Endothelial cell of umbilical vein (primary cell): ENCODE data around the gene TFCP2. TPM values are rescaled to one million over a fixed set of nuclear protein-coding genes. Genes with fewer than 3 reads are reported as not detected.

ENCODE experiments used
- BruUV-seq: library from RNA; stranded (reverse); fragments of 400-500 nt; replicated peaks from 2 replicates; lab custom pipeline; 2021; lab: Mats Ljungman, UMichigan
- CTCF ChIA-PET: fragments of 300-600, 350-600 bp; sonication (Branson Sonifier 250); formaldehyde crosslinking; loops from one replicate; lab custom pipeline; 2021; ENCODE audit warnings: antibody characterized with exemption, inconsistent platforms; lab: Charles Lee
- POLR2A ChIA-PET: fragments of 300-600, 350-600 bp; sonication (Branson Sonifier 250); formaldehyde crosslinking; loops from one replicate; lab custom pipeline; 2021; ENCODE audit warnings: antibody characterized with exemption, inconsistent platforms; lab: Charles Lee
- DNase-seq: peaks from one replicate; pipeline ENCODE4 v3.0.0-alpha.2; 2011; ENCODE audit warnings: low read depth, low spot score
- FAIRE-seq: peaks from 2 replicates; lab custom pipeline; 2011; peaks lifted over from hg19 to GRCh38; lab: Jason Lieb, UNC
- H2AFZ ChIP-seq: 2 replicates; pipeline ENCODE4 v1.6.0; 2012; ENCODE audit warnings: low read depth, low read length, control low read depth, inconsistent platforms
- H3K27ac ChIP-seq: 2 replicates; pipeline ENCODE4 v1.5.1; 2011; ENCODE audit warnings: low read depth, mild to moderate bottlenecking, control low read depth, low read length, moderate library complexity; ENCODE audit not compliant: insufficient read depth
- H3K27me3 ChIP-seq, 2 experiments: 2 replicates each; pipeline versions ENCODE4 v1.6.0 to v1.6.1; 2011; ENCODE audit warnings: low read length in 2 of 2, mixed read lengths in 1 of 2; ENCODE audit not compliant: control insufficient read depth in 2 of 2, insufficient read depth in 2 of 2
- H3K36me3 ChIP-seq, 2 experiments: 2 replicates in 1 of 2; 3 replicates in 1 of 2; pipeline ENCODE4 v1.5.1; 2011; ENCODE audit warnings: low read length in 2 of 2, mild to moderate bottlenecking in 1 of 2, moderate library complexity in 1 of 2; ENCODE audit not compliant: control insufficient read depth in 2 of 2, insufficient read depth in 2 of 2; ENCODE audit errors: extremely low read depth in 1 of 2
- H3K4me1 ChIP-seq: 3 replicates; pipeline ENCODE4 v1.5.1; 2011; ENCODE audit warnings: mild to moderate bottlenecking, low read length; ENCODE audit not compliant: control insufficient read depth, insufficient read depth; ENCODE audit errors: extremely low read depth
- H3K4me2 ChIP-seq: 2 replicates; pipeline ENCODE4 v1.6.1; 2011; ENCODE audit warnings: low read length, control low read depth, mixed read lengths; ENCODE audit not compliant: insufficient read depth
- H3K4me3 ChIP-seq, 3 experiments: fragments of 200-600 bp in 1 of 3; sonication (generic), shearing (Covaris generic) in 1 of 3; replicated peaks in 1 of 3; 2 replicates each; pipeline ENCODE4 v1.5.1; 2011 to 2016; ENCODE audit warnings: control low read depth in 3 of 3, low read length in 3 of 3, mild to moderate bottlenecking in 2 of 3, inconsistent platforms in 1 of 3, low read depth in 1 of 3, moderate library complexity in 1 of 3; ENCODE audit not compliant: insufficient read depth in 1 of 3
- H3K79me2 ChIP-seq: 2 replicates; pipeline ENCODE4 v1.6.0; 2012; ENCODE audit warnings: low read length, inconsistent platforms; ENCODE audit not compliant: control insufficient read depth, insufficient read depth
- H3K9ac ChIP-seq: replicated peaks from 2 replicates; pipeline ENCODE3; 2011; ENCODE audit warnings: low read length, control low read depth; ENCODE audit not compliant: insufficient read depth; ENCODE audit errors: extremely low read depth
- H3K9me1 ChIP-seq: replicated peaks from 3 replicates; pipeline ENCODE4 v1.6.0; 2011; ENCODE audit warnings: mild to moderate bottlenecking, low read length; ENCODE audit not compliant: control insufficient read depth, insufficient read depth; ENCODE audit errors: extremely low read depth
- H3K9me3 ChIP-seq: replicated peaks from 2 replicates; pipeline ENCODE4 v1.5.1; 2012; ENCODE audit warnings: low read length, inconsistent platforms; ENCODE audit not compliant: control insufficient read depth, insufficient read depth
- H4K20me1 ChIP-seq: replicated peaks from 2 replicates; pipeline ENCODE3; 2011; ENCODE audit warnings: mild to moderate bottlenecking, low read length; ENCODE audit not compliant: control insufficient read depth, insufficient read depth; ENCODE audit errors: extremely low read depth
- CTCF ChIP-seq, 2 donors: IDR thresholded peaks; 1 replicate in 1 of 2; 2 replicates in 1 of 2; pipeline ENCODE4 v1.5.1; 2011; ENCODE audit warnings: low read length in 2 of 2, mild to moderate bottlenecking in 2 of 2, moderate library complexity in 2 of 2, control low read depth in 1 of 2, inconsistent platforms in 1 of 2, low read depth in 1 of 2; ENCODE audit not compliant: insufficient read depth in 1 of 2; ENCODE audit errors: extremely low read depth in 1 of 2
- EZH2 ChIP-seq: IDR thresholded peaks from 2 replicates; pipeline ENCODE4 v1.6.1; 2012; ENCODE audit warnings: borderline replicate concordance, low read depth, mild to moderate bottlenecking, moderate library complexity, low read length, inconsistent platforms; ENCODE audit not compliant: severe bottlenecking
- FOS ChIP-seq: IDR thresholded peaks from 2 replicates; pipeline ENCODE4 v1.6.1; 2011; ENCODE audit warnings: mild to moderate bottlenecking, low read length, moderate library complexity, borderline replicate concordance; ENCODE audit not compliant: insufficient read depth
- GATA2 ChIP-seq: IDR thresholded peaks from 2 replicates; pipeline ENCODE4 v1.7.0; 2011; ENCODE audit warnings: low read depth, mild to moderate bottlenecking, moderate library complexity, mixed read lengths, low read length; ENCODE audit not compliant: insufficient read length, insufficient read depth
- JUN ChIP-seq: IDR thresholded peaks from 2 replicates; pipeline ENCODE4 v1.6.1; 2011; ENCODE audit warnings: borderline replicate concordance, low read depth; ENCODE audit not compliant: insufficient read length, insufficient read depth
- MAX ChIP-seq: IDR thresholded peaks from 2 replicates; pipeline ENCODE4 v1.6.1; 2011; ENCODE audit not compliant: insufficient read depth, insufficient read length
- MYC ChIP-seq: IDR thresholded peaks from one replicate; pipeline ENCODE4 v1.6.1; 2011; ENCODE audit warnings: mild to moderate bottlenecking, low read depth, low read length
- POLR2A ChIP-seq: IDR thresholded peaks from 2 replicates; pipeline ENCODE4 v1.6.1; 2012; ENCODE audit warnings: low read depth, mild to moderate bottlenecking, control low read depth, low read length
- POLR2AphosphoS5 ChIP-seq: IDR thresholded peaks from 2 replicates; pipeline ENCODE4 v1.6.1; 2012; ENCODE audit warnings: low read depth, mild to moderate bottlenecking, control low read depth, low read length, moderate library complexity; ENCODE audit not compliant: insufficient read depth
- dilution Hi-C: fragments of 300-500 bp; cut with MboI; formaldehyde crosslinking; loops from one replicate; pipeline ENCODE4 v1.15.0; 2019; ENCODE audit warnings: low sequenced_read_pairs; ENCODE audit not compliant: extremely low pct_ligation_motif_present
- intact Hi-C: fragments of 100-400 bp; cut with micrococcal nuclease; formaldehyde crosslinking; loops from one replicate; pipeline ENCODE4 v1.10.0; 2022
- polyA plus RNA-seq, 4 experiments: library from polyadenylated mRNA; depleted of rRNA in 3 of 4; stranded (reverse) in 3 of 4; unstranded in 1 of 4; fragments of >200 nt; gene quantifications; 2 replicates each; pipeline versions ENCODE4 v1.2.1 to v1.2.3, GENCODE V29; 2011 to 2012; ENCODE audit warnings: missing spikeins in 1 of 4
- total RNA-seq: library from RNA; stranded (reverse); gene quantifications from 2 replicates; pipeline ENCODE4 v1.2.3, GENCODE V29; 2021

TFCP2 gene
- total and polyA plus RNA-seq, 2 donors (not counting 3 experiments of a cell fraction or from before 2014, with no cell fraction given) = 10.2 to 28.6 TPM

GRCh38 chr12:51183816-51184215, 10.9 kb upstream of the TFCP2 start:
- DNase-seq = no peak

More at GRCh38 chr12:51183816-51184215, 10.9 kb upstream of the TFCP2 start:
- POLR2A ChIA-PET = no interaction called here
- H3K4me1 ChIP-seq = peaks cover 2% of the 10 kb centered on the region
- no peaks in the 10 kb centered on the region for H4K20me1 ChIP-seq
- CTCF ChIA-PET = interaction anchor here (1.0 to 2.1 kb wide), 2 partner anchors 9 to 34 kb away, joined by 3 to 4 read pairs; partner anchors contain the start of gene POU6F1
- no peaks in the 10 kb centered on the region for H3K9me1 ChIP-seq
- H3K4me3 ChIP-seq = no peak overlapping the region
- H3K9me3 ChIP-seq = no peaks in the 10 kb centered on the region
- intact Hi-C loops = no loop called here
- TF ChIP-seq CTCF (IDR thresholded peaks at IDR 0.05; ENCODE audit: extremely low read depth in 1 of 2, insufficient read depth in 1 of 2, low read depth in 1 of 2, low read length in 2 of 2) (no peak), JUN (no peak), FOS (no peak), POLR2AphosphoS5 (no peak), EZH2 (no peak), GATA2 (no peak), POLR2A (no peak), MAX (no peak), MYC (no peak)
- H3K27me3 ChIP-seq = no peaks in the 10 kb centered on the region
- no peak overlapping the region for H3K9ac ChIP-seq
- no peaks in the 10 kb centered on the region for H3K79me2 ChIP-seq
- no peak overlapping the region for H2AFZ ChIP-seq
- no peak overlapping the region for H3K27ac ChIP-seq
- no TSS peak for BruUV-seq
- no peak for FAIRE-seq
- H3K36me3 ChIP-seq = no peaks in the 10 kb centered on the region
- H3K4me2 ChIP-seq = no peak overlapping the region
- dilution Hi-C loops = no loop called here
